NB4 (cell line): Measurements from ENCODE around the gene RNF182.

Experiments
- DNase-seq: peaks from one replicate; pipeline ENCODE4 v3.0.0; 2010; ENCODE audit warnings: low read depth
- H3K4me3 ChIP-seq: one replicate; pipeline ENCODE4 v1.5.1; 2011; ENCODE audit warnings: mild to moderate bottlenecking, low read depth, low read length, moderate library complexity
- MYC ChIP-seq: IDR thresholded peaks from 2 replicates; pipeline ENCODE4 v1.6.1; 2011; ENCODE audit warnings: low read depth, low read length
- POLR2A ChIP-seq: IDR thresholded peaks from 2 replicates; pipeline ENCODE4 v1.6.1; 2011; ENCODE audit warnings: mild to moderate bottlenecking; ENCODE audit not compliant: insufficient read length; ENCODE audit errors: extremely low read depth
- TF ChIP-seq, protein P1 (sequence below): IDR thresholded peaks from 2 replicates; pipeline ENCODE4 v1.6.1; 2011; ENCODE audit warnings: low read depth, low read length
- TF ChIP-seq, protein P2 (sequence below): IDR thresholded peaks from one replicate; pipeline ENCODE4 v1.5.1; 2012; ENCODE audit warnings: low read depth, low read length

The RNF182 gene

DNA sequence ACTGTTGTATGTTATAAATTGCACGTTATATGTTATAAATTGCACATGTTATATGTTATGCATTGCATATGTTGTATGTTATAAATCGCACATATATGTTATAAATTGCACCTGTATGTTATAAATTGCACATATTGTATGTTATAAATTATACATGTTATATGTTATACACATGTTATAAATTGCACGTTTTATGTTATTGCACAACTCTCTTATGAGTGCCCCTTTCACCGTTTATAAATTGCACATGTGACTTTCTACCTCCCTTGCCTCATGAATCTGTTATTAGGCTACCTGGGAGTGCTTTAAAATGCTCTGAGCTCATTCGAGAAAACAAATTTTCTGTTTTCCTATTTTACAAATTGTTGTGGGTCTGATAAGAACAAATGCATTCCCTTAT, 84.1 kb downstream of the RNF182 start:
- no peak overlapping the region for H3K4me3 ChIP-seq
- TF ChIP-seq, protein P1, sequence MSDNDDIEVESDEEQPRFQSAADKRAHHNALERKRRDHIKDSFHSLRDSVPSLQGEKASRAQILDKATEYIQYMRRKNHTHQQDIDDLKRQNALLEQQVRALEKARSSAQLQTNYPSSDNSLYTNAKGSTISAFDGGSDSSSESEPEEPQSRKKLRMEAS, result no peak
- TF ChIP-seq, protein P2, sequence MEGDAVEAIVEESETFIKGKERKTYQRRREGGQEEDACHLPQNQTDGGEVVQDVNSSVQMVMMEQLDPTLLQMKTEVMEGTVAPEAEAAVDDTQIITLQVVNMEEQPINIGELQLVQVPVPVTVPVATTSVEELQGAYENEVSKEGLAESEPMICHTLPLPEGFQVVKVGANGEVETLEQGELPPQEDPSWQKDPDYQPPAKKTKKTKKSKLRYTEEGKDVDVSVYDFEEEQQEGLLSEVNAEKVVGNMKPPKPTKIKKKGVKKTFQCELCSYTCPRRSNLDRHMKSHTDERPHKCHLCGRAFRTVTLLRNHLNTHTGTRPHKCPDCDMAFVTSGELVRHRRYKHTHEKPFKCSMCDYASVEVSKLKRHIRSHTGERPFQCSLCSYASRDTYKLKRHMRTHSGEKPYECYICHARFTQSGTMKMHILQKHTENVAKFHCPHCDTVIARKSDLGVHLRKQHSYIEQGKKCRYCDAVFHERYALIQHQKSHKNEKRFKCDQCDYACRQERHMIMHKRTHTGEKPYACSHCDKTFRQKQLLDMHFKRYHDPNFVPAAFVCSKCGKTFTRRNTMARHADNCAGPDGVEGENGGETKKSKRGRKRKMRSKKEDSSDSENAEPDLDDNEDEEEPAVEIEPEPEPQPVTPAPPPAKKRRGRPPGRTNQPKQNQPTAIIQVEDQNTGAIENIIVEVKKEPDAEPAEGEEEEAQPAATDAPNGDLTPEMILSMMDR, result no peak
- TF ChIP-seq POLR2A (no peak), MYC (no peak)
- no peak for DNase-seq

DNA sequence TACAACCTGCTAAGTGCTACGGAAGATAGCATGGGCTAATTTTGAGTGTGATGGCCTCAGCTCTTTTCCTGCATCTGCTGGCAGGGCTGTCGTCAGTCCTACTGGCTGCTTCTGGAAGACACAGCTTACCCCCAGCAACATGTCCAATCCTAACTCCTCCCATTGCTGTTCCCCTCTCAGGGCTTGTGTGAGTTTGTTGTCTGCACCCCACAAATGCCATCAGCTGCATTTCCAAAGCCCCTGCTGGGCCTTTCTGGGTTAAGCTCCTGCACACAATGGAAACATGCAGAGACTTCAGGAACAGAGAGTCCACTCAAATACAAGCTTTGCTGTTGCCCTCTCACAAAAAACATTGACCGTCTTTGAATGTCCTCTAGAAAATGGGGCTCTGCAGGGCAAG, 84.7 kb downstream of the RNF182 start:
- TF ChIP-seq, protein P1, result no peak
- no peak overlapping the region for H3K4me3 ChIP-seq
- DNase-seq, result no peak

DNA sequence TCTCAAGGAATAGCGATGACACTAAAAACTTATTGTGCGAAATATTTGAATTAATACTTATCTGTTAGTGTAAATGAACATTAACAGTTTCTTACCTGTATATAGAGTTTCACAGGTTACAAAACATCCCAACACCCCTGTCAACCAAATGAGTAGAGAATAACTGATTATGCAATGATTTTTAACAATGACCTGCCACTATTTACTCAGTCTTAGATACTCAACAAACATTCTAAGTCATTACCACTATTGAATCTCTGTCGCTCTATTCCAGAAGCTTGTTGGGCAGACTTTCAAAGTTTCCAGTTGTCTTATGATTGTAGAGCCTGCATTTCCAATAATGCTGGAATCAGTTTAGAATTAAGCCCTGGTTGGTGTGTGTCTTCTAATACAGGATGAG, 85.5 kb downstream of the RNF182 start:
- no peak overlapping the region for H3K4me3 ChIP-seq
- TF ChIP-seq POLR2A (no peak), MYC (no peak)
- TF ChIP-seq, protein P2, result no peak
- TF ChIP-seq, protein P1, result no peak
- no peak for DNase-seq

DNA sequence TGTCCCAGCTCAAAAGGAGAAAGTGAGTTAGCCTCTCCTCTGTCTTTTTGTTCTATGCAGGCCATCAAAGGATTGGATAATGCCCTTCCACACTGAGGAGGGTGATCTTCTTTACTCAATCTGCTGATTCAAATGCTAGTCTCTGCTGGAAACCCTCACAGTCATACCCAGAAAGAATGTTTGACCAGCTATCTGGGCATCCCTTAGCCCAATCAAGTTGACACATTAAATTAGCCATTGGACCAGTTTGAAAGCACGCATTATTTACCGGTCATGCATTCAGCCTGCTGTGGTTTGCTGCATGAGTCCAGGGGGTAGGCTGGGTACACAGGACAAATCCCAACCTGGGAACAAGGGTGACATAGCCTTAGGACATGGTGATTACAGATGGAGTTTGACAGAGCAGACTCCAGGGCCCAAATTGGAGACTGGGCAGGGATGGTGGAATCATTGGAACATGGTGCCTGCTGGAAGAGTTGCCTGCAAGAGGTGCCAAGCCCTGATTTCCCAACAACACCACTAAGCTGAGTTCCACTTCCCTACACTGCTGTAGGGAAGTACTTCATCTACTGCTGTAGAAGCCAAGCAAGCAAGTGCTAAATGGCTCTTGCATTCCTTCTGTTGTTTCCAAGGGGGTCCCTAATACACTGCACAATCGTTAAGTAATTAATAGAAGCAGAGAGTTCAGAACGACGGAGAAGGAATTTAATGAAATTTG, 87.7 kb downstream of the RNF182 start:
- DNase-seq, result no peak
- no peak for TF ChIP-seq MYC
- TF ChIP-seq, protein P1, result no peak
- TF ChIP-seq, protein P2, result no peak
- TF ChIP-seq POLR2A, result no peak
- H3K4me3 ChIP-seq, result no peak overlapping the region

DNA sequence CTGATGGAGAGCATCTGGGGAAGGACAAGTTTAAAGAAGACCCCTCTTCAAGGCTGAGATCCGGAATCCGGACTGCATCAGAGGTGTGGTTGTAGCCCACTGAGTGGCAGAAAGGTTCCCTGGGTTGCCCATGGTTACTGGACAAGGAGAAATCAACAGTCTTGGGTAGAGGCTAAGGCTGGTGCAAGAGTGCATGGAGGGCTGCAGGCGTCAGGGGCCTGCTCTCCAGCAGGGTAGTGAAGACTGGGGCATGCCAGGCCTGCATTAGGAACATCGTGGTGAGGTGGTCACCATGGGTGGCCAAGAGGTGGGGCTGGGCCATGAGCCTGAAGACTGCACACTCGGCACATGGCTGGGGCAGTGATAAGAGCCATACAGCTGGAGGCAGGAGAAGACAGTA, 91.2 kb downstream of the RNF182 start:
- TF ChIP-seq POLR2A, result no peak
- no peak for TF ChIP-seq MYC
- TF ChIP-seq, protein P1, result no peak
- TF ChIP-seq, protein P2, result no peak
- H3K4me3 ChIP-seq, result no peak overlapping the region
- DNase-seq, result no peak

DNA sequence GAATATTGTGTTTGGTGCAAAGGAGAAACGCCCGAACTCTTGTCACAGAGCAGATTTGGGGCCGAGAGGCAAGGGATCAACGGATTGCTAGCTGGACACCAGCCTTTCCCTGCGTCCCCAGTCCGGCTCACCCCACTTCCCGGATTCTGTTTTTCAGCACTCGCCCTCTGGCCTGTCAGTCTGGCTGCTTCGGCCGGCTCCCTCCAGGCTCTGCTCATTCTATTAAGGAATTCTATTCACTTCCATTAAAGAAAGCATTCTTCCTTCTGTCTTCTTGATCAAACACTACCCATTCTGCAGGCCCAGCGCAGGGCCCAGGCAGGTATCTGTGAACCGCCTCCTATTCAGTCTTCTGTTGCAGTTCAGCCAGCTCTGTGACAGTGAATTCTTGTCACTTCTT, 91.7 kb downstream of the RNF182 start:
- TF ChIP-seq, protein P1, result no peak
- TF ChIP-seq, protein P2, result no peak
- TF ChIP-seq MYC (no peak), POLR2A (no peak)
- H3K4me3 ChIP-seq, result no peak overlapping the region
- no peak for DNase-seq
